ENCODE results near the gene TSEN54. TPM values are rescaled to one million over a fixed set of nuclear protein-coding genes. Genes with fewer than 3 reads are reported as not detected.

TSEN54 gene
- 5.5 and 12.9 TPM in 2 replicates for total RNA-seq

GRCh38 chr17:75516255-75516618 lies at the start of gene TSEN54:
Gene TSEN54 (plus strand): TSS chr17:75516528. CDS start chr17:75516561, 33 bp downstream.

DNA sequence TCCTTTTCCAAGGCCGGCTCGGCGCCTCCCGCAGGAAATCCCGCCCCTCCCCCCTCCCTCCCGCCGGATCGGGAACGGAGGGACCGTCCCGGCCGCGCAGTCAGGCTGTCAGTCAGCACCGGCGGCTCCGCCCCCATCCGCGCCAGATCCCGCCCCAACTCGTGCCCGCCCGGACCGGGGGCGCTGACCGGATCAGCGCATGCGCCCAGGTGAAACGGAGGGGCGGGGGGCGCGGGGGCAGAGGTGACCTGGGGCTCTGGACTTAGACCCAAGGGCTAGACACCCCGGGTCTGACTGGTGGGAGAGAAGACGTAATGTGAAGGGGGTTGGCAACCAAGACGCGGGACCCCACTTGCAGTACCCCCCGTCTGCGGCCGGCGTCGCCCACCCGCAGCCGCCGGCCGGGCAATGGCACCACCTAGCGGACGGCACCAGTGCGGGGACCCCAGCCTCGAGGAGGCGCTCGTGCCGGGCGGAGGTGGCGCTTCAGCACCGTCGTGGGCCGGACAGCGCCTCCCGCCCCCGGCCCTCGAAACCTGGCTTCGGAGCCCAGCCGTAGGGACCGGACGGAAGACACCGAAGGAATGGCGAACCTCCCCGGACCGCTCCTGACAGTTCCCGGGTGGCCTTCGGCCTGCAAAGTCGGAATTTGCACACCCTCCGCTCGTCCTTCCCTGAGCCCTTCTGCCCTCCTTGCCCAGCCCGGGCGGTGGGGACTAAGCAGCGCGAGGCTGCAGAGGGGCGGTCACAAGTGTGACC lies 653 bp upstream of the TSEN54 start, which contains the start of gene CASKIN2:
Gene CASKIN2, minus strand, starts transcription at position 42 of the 759 bp plus-strand sequence. CDS start 1,733 bp downstream, outside the sequence.

DNA sequence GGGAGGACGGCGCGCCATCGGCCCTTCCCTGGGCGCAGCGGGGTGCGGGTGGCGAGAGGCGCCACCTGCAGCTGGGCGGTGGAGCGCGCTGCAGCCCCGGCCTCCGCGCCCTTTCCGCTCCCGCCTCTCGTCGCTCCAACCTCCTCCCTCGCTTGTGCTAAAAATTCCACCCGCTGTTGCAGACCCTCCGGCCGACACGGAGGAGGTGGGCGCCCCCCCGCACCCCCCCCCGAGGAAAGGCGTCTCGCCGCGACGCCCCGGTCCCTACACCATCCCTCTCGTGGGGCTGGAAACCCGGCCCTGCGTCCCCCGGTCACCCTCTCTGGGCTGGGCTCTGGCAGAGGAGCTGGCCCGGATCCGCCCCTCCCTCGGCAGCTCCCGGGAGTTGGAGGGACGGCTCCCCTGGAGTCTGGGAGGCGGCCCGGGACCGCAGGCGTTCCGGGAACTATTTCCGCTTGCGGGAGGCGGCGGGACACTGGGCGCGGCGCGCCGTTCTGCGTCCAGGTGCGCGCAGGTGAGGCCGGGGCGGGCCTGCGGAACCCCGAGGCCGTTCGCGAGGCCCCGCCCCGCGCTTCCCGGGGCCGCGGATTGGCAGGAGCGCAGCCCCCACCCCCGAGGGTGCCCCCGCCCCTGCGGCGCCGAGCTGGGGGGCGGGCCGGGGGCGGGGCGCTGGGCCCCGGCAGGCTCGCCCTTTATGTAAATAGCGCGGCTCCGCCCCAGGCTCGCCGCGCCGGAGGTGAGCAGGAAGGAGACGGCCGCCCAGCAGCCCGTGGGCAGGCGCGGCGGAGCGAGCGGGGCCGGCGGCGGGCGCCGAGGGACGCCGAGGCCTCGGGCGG lies 8.9 kb downstream of the TSEN54 start, which contains the start of gene LLGL2:
Gene LLGL2, plus strand, starts transcription at position 728 of the 836 bp plus-strand sequence. CDS start 17,730 bp downstream, outside the sequence.

Other genes with a start within 250 kb of the TSEN54 start
- gene MIF4GD, start 245.3 kb upstream of the TSEN54 start, total RNA-seq = 8.7 and 10.1 TPM in 2 replicates
- gene SLC25A19, start 227.1 kb upstream of the TSEN54 start, total RNA-seq = 5.5 and 8.8 TPM in 2 replicates
- 88.2 and 88.3 TPM in 2 replicates for gene GRB2, start 110.8 kb upstream of the TSEN54 start, total RNA-seq
- gene TMEM94, start 59.9 kb upstream of the TSEN54 start, total RNA-seq = 39.3 and 46.5 TPM in 2 replicates
- gene CASKIN2, start 991 bp upstream of the TSEN54 start, total RNA-seq = 8.0 and 13.9 TPM in 2 replicates
- 0.26 and 0.46 TPM in 2 replicates for gene LLGL2, start 9.2 kb downstream of the TSEN54 start, total RNA-seq
- 4.2 and 5.7 TPM in 2 replicates for gene MYO15B, start 71.3 kb downstream of the TSEN54 start, total RNA-seq
- gene SMIM5, start 116.9 kb downstream of the TSEN54 start, total RNA-seq = 0.07 TPM in 1 of 2 replicates, not detected in the other
- gene RECQL5, start 150.6 kb downstream of the TSEN54 start, total RNA-seq = 16.7 and 24.2 TPM in 2 replicates
- 36.0 and 42.2 TPM in 2 replicates for gene SAP30BP, start 150.8 kb downstream of the TSEN54 start, total RNA-seq
- gene ITGB4, start 204.9 kb downstream of the TSEN54 start, total RNA-seq = 0.13 and 0.69 TPM in 2 replicates
- 34.0 and 49.6 TPM in 2 replicates for gene GALK1, start 248.7 kb downstream of the TSEN54 start, total RNA-seq